ENCODE results near the gene SUSD4.

SUSD4 gene

DNA sequence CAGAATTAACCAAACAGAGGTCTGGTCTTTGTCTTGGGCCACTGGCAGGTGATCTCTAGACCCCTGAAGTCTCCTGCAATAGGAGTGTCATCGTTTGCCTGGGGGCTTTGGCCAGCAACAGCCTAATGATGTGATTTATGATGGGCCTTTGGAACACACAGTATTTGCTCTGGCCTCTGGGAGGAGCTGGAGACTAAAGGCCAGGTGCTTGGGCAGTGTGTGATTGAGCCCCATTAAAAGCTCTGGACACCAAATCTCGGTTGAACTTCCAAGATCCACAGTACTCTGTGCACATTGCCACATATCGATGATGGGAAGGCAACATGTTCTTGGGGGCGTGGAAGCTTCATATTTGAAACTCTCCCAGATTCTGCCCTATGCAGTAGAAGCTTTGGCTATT lies 188.9 kb downstream of the SUSD4 start:
- Mint-ChIP-seq H3K9me3 (no peaks in the 10 kb centered on the region), H3K27me3 (no peaks in the 10 kb centered on the region), H3K27ac (no peak overlapping the region), H3K4me3 (no peak overlapping the region), H3K4me1 (no peaks in the 10 kb centered on the region), H3K36me3 (no peaks in the 10 kb centered on the region)
- no peak for DNase-seq
- CTCF ChIA-PET, result interaction anchor here (0.6 kb wide), 1 partner anchor 31 kb away, joined by 3 read pairs; no protein-coding TSS in a partner anchor
